GM10248 (cell line): ENCODE measurements around the gene HDAC5.

ENCODE experiments used
- CTCF ChIA-PET: fragments of 300-600 bp; sonication (Branson Sonifier 250); formaldehyde crosslinking; extraction: SDS; loops from one replicate; lab custom pipeline; 2021; ENCODE audit warnings: antibody characterized with exemption; lab: Yijun Ruan, JAX
- POLR2A ChIA-PET: fragments of 350-650 bp; sonication (Branson Sonifier 250); formaldehyde crosslinking; extraction: SDS; loops from one replicate; lab custom pipeline; 2020; ENCODE audit warnings: antibody characterized with exemption; lab: Yijun Ruan, JAX
- DNase-seq: peaks from one replicate; pipeline ENCODE4 v3.0.0; 2012; ENCODE audit errors: extremely low spot score
- TF ChIP-seq, protein P1 (sequence below): IDR thresholded peaks from 2 replicates; pipeline ENCODE4 v1.5.1; 2012; ENCODE audit warnings: mild to moderate bottlenecking, low read depth; ENCODE audit errors: extremely low read depth, missing control alignments, control extremely low read depth

The HDAC5 gene

DNA sequence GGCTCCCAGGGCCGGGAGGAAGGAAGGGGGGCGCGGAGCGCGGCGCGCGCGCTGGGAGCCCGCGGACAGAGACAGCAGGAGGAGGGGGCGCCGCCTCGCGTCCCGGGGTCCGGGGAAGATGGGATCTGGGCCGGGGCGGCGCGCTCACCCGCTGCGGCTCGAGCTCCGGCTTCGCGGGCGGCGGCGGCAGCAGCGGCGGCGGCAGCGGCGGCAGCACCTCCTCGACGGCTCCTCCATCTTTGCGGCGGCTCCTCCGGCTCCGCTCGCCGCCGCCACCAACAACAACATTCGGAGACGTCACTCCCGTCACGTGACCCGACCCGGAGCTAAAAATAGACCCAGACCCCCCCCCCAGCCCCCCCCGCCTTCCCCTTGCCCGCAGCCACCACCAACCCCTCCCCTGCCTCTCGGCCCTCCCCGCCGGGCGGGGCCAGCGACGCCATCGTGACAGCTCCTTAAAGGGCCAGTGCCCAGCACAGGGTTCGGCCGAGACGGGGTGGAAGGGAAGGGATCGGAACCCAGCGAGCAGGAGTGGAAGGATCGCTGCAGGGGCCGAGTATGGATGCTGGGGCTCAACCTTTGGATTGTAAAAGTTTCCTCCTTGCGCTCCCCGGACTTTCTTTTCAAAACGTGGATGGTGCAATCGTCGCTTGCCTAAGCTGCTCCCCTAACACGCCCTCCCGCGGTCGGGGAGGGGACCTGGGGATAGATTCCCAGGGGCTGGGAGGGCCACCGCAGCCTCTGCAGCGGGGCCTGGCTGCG is at the start of gene HDAC5:
TSS of gene HDAC5 (minus strand) at position 286 of the 762 bp plus-strand sequence. CDS start 6,126 bp downstream, outside the sequence.
- peak; percentile 97 for DNase-seq
- POLR2A ChIA-PET: interaction anchor here (0.9 to 2.7 kb wide), 5 partner anchors 11 to 763 kb away, joined by 3 to 18 read pairs (median 4); no protein-coding TSS in a partner anchor
- CTCF ChIA-PET: interaction anchor here (0.6 to 2.6 kb wide), 17 partner anchors 9 to 164 kb away, joined by 3 to 17 read pairs (median 5); partner anchors contain the start of genes HROB and TMUB2
- TF ChIP-seq, protein P1, sequence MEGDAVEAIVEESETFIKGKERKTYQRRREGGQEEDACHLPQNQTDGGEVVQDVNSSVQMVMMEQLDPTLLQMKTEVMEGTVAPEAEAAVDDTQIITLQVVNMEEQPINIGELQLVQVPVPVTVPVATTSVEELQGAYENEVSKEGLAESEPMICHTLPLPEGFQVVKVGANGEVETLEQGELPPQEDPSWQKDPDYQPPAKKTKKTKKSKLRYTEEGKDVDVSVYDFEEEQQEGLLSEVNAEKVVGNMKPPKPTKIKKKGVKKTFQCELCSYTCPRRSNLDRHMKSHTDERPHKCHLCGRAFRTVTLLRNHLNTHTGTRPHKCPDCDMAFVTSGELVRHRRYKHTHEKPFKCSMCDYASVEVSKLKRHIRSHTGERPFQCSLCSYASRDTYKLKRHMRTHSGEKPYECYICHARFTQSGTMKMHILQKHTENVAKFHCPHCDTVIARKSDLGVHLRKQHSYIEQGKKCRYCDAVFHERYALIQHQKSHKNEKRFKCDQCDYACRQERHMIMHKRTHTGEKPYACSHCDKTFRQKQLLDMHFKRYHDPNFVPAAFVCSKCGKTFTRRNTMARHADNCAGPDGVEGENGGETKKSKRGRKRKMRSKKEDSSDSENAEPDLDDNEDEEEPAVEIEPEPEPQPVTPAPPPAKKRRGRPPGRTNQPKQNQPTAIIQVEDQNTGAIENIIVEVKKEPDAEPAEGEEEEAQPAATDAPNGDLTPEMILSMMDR: peak; percentile 72

DNA sequence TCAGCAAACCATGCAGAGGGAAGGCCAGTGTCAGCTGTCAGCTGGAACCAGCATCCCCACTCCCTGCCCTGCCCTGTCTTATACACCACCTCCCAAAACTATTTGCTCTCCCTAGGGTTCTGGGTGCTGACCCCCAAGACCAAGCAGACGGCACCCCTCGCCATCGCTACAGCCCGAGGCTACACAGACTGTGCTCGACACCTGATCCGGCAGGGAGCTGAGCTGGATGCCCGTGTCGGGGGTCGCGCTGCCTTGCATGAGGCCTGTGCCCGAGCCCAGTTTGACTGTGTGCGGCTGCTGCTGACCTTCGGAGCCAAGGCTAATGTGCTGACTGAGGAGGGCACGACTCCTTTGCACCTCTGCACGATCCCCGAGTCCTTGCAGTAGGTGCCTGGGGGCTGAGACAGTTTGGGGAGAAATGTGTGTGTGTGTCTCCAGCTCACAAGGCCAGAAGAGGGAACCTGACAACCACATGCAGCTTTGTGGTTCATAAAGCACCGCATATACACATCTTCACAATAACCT is 48.6 kb upstream of the HDAC5 start:
- CTCF ChIA-PET: interaction anchor here (1.0 to 8.5 kb wide), 6 partner anchors 8 to 293 kb away, joined by 3 to 47 read pairs (median 4); partner anchors contain the start of gene TMUB2
- POLR2A ChIA-PET: interaction anchor here (1.2 to 1.3 kb wide), 2 partner anchors 24 to 97 kb away, joined by 3 read pairs; no protein-coding TSS in a partner anchor
- TF ChIP-seq, protein P1: no peak
- no peak for DNase-seq

DNA sequence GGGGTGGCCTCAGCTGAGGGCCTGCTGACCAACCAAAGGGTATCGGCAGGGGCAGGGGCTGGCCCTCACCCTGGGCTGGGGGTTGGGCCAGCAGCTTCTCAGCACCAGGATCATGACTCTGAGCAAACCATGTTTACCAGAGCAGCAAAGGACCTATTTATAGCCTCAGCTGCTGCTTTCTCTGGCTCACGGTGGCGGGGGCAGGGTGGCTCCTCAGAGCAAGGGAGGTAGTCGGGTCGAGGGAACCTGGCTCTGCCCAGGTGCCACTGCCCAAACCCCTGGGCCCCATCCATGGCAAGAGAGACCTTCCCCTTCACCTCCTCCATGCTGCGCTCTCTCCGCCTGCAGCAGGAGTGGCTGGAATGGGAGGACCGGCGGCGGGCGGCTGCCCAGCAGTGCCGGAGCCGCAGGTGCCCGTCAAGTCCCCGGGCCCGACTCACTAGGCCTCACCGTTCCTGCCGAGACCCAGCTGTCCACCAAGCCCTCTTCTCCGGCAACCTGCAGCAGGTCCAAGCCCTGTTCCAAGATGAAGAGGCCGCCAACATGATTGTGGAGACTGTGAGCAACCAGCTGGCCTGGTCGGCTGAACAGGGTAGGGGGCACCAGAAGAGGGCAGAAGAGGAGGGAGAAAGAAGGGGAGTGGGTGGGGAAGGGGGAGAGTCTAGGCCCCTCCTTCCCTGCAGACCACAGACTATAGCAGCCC is 47.2 kb upstream of the HDAC5 start, which contains the start of gene ASB16:
TSS of gene ASB16 (plus strand) at position 206 of the 703 bp plus-strand sequence. CDS start at position 292, 86 bp downstream.
- no peak for DNase-seq
- CTCF ChIA-PET: interaction anchor here (0.6 to 8.5 kb wide), 3 partner anchors 14 to 129 kb away, joined by 3 to 47 read pairs (median 6); partner anchors contain the start of gene TMUB2
- POLR2A ChIA-PET: interaction anchor here (0.5 to 1.2 kb wide), 2 partner anchors 22 to 28 kb away, joined by 3 to 7 read pairs; no protein-coding TSS in a partner anchor
- TF ChIP-seq, protein P1: no peak

DNA sequence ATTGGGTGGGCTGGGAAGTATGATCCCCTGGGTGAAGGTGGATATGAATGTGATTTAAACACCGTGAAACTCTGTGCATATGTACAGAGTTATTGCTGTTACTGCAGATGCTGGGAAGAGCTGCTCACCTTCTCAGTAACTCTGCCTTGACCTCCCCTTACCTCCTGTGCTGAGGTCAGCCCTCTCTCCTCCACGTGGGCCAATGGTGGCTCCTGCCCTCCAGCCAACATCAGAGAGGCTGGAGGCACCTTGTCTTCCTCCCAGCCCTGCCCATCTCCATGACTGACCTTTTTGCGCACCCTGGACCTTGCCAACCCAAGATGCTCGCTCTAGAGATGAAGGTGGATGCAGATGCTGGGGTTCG is 46.7 kb upstream of the HDAC5 start:
- ChIA-PET POLR2A (no interaction called here), CTCF (interaction anchor here (1.4 to 8.5 kb wide), 2 partner anchors 15 to 44 kb away, joined by 3 to 47 read pairs; partner anchors contain the start of gene TMUB2)
- TF ChIP-seq, protein P1: no peak
- DNase-seq: no peak

DNA sequence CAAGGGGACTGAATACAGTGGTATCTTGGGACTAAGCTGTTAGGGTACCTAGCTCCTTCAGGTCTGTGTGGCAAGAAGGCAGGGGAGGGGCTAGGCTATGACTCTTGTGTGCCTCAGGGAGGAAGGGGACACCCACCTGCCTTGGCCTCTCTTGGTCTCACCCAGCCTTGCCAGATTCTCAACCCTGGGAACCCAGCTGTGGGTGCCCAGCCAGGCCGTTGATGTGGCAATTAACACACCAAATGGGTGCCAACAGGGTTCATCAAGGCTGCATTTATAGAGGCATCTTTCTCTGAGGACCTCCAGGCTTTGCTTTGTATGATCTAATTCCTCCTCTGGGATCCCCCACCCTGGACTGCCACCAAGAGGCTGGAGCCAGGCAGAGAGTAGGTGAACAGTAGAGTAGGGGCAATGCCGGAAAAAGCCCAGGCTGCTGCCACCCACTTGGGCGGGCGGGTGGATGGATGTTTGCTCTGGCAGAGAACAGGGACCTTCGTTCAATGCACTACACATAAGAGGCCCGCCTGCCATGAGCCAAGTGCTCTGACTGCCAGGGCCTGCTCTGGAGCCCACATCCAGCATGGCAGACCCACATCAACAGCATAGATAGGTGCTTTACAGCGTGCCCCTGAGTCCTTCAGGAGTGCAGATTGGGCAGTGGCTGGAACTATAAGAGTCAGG is 43.9 kb upstream of the HDAC5 start:
- TF ChIP-seq, protein P1: no peak
- CTCF ChIA-PET: interaction anchor here (1.2 to 8.5 kb wide), 9 partner anchors 8 to 224 kb away, joined by 3 to 47 read pairs (median 9); partner anchors contain the start of genes HDAC5, PPY and TMUB2
- POLR2A ChIA-PET: no interaction called here
- no peak for DNase-seq
